HG03095 (cell line): ENCODE data around the gene TRPM4.
"Not testable (repeated sequence)": the region's sequence is repeated elsewhere in the genome, so short reads cannot be mapped to it uniquely, and the experiment has no call there.

Source experiments
- ATAC-seq: cut with Tn5 transposase; IDR thresholded peaks from one replicate; pipeline ENCODE4 v1.9.1; 2021; ENCODE audit warnings: moderate library complexity; ENCODE audit not compliant: unreplicated experiment

The TRPM4 gene

GRCh38 chr19:49223472-49223871 is 65.9 kb downstream of the TRPM4 start:
- no peak for ATAC-seq

- ATAC-seq, result not testable (repeated sequence)
These were observed 66.8 kb downstream of the TRPM4 start for GRCh38 chr19:49224441-49224840.

- ATAC-seq, result no peak
These were observed 67.3 kb downstream of the TRPM4 start for GRCh38 chr19:49224879-49225278.

GRCh38 chr19:49229416-49229815 is 71.8 kb downstream of the TRPM4 start:
- no peak for ATAC-seq

DNA sequence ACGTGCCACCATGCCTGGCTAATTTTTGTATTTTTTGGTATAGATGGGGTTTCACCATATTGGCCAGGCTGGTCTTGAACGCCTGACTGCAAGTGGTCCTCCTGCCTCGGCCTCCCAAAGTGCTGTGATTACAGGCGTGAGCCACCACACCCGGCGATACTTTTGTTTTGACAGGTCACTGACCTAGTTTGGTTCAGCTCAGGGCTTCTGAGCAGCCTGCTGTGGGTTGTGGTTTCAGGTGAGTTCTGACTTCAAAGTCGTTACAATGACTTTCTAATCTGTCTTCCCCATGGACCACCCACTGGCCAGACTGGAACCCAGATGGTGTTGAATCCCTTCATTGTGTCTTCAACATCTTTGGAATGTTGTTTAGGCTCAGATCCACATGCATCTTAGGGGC is 73.8 kb downstream of the TRPM4 start:
- ATAC-seq, result no peak

- no peak for ATAC-seq
These were observed 74.2 kb downstream of the TRPM4 start for GRCh38 chr19:49231804-49232203.

- no peak for ATAC-seq
These were observed 75.6 kb downstream of the TRPM4 start for GRCh38 chr19:49233163-49233562.

DNA sequence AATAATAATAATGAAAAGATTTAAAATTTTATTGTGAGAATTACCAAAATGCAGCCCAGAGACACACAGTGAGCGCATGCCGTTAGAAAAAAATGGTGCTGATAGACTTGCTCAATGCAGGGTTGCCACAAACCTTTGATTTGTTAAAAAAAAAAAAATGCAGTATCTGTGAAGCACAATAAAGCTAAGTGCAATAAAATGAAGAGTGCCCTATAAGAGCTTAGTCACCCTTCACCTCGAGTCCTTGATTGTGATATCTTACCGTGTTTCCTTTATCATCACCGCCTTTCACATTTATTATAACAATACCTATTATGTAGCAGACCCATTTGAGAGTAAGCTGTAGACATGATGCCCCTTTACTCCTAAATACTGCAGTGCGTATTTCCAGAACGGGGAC is 84.2 kb downstream of the TRPM4 start:
- no peak for ATAC-seq

GRCh38 chr19:49243129-49243528 is 85.5 kb downstream of the TRPM4 start:
- no peak for ATAC-seq

DNA sequence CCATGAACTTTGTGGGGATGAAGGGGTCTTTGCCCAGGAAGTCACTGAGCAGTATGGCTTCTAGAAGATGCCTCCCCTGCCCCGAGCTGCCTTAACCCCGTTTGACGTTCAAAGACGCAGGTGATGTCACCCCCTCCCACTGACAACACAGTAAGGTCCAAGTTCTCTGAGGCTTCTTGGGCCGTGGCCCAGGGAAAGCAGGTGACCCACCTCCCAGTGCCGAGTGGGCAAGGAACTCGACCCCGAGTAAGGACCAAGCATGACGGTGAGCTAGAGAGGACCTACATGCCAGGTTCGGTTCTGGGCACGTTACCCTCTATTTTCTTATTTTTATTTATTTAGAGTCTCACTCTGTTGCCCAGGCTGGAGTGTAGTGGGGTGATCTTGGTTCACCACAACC is 86.1 kb downstream of the TRPM4 start:
- ATAC-seq, result no peak

- ATAC-seq, result no peak
These were observed 86.7 kb downstream of the TRPM4 start for GRCh38 chr19:49244256-49244655.

GRCh38 chr19:49247676-49248075 is 90.1 kb downstream of the TRPM4 start:
- ATAC-seq, result no peak

DNA sequence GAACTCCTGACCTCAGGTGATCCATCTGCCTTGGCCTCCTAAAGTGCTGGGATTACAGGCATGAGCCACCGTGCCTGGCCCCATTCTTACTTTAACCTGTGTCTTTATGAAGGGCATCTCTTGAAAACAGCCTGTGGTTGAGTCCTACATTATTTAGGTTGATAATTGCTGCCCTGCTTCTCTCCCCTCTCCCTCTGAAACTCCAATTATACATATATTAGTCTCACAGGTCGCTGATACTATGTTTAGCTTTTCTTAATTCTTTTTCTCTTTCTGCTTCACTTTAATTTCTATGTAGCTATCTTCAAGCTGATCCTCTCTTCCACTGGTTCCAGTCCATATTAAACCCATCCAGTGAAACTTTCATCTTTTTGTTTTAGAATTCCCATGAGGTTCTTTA is 92.3 kb downstream of the TRPM4 start:
- no peak for ATAC-seq

GRCh38 chr19:49255674-49256073 is 98.1 kb downstream of the TRPM4 start:
- no peak for ATAC-seq

DNA sequence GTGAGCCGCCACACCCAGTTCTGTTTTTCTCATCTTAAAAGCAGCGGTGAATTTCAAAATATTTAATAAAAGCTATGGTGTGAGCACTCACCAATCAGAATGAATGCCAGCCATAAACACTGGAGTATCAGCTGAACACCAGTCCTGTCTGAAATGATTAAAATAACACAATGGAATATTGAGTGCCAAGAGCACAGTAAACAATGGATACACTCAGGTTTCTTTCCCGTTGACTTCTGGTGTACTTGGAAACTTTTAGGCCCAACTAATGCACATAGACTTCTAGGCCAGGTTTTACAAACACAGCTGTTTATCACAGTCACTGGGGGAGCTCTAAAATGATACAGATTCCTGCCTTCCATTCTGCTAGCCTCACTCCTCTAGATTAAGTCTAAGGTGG is 99.1 kb downstream of the TRPM4 start:
- no peak for ATAC-seq
